ENCODE data around the gene PANK3.
A peak's percentile ranks its signal among the peaks of the same experiment; 100 is the strongest.
"Not testable (repeated sequence)": the region's sequence is repeated elsewhere in the genome, so short reads cannot be mapped to it uniquely, and the experiment has no call there.

PANK3 gene

DNA sequence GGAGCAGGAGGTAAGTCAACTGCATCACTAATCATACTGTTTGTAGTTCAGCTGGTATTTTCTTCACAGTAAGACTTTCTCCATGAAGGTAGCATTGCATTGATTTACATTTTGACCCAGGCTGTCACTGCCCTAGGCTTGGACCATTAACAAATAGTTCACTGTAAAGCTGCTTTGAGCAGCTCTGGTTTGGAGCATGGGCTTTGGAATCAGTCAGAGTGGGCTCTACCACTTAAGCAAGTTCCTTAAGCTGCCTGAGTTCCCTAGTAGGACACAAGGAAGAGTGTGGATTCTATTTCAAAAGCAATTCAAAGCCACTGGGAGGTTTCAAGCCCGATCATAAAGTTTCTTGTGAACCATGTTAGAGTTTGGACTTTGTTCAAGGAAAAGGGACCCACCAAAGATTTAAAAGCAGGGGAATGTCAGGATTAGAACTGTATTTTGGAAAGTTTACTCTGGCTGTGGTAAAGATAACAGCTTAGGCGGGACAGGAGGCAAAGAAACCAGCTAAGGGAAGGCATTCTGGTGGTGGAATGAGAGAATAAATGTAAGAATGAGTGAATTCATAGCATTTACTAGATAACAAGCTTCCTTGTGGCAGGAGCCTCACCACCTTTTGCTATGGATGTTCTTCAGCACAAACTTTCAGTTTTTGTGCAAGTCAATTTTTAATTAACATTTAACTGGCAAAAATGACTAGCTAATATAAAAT, 12.3 kb upstream of the PANK3 start:
- DNase-seq = no peak

DNA sequence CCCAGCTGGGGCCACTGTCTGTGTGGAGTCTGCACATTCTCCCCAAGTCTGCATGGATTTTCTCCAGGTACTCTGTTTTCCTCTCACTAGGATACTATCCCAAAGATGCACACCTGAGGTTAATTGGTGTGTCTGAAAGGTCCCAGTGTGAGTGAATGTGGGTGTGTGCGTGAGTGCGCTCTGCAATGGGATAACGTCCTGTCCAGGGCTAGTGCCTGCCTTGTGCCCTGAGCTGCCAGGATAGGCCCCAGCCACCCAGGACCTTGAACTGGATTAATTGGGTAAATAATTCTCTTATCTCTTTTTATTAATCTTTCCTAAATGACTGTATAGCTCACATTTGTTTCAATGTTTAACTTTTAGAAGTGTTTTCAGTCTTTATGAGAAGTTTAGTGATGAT, 11.5 kb upstream of the PANK3 start:
- DNase-seq = no peak

DNA sequence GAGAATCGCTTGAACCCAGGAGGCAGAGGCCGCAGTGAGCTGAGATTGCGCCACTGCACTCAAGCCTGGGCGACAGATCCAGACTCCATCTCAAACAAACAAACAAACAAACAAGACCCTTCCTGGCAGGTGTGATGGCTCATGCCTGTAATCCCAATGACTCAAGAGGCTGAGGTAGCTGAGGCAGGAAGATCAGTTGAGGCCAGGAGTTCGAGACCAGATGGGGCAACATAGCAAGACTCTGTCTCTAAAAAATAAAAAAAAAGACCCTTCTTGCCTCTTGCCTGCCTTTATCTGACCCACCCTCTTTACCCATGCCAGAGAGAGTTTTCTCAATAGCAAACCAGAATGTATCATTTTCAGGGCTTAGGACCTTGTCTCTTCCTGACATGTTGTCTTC, 8.8 kb upstream of the PANK3 start:
- no peak for DNase-seq

DNA sequence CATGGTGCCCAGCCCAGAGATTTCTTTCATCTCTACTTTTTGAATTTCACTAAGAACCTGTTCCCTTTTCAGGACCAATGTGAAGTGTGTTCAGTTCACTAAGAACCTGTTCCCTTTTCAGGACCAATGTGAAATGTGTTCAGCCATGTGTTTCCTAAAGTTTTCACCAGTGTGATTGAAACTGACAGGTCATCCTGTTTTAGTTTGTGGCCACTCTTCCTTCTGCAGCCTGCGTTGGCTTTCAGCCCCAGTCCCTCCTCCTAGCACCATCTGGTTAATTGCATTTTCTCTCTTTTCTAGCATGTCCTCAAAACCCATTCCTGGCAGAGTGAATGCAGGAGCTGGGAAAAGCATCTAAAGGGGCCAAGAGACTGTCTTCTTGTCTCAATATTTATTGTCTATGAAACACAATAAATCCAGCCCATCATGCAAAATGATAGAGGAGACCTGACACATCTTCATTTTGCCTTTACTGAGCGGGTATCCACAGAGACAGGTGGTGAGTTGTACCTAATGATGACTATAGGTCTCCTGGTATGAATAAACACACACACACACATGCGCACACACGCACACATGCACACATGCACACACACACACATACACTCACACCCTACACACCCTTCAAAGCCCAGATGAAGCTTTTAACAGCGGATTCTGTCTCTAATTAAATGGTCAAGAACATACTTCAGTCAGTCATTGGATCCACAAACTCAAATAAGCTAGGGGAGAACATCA, 6.1 kb upstream of the PANK3 start:
- DNase-seq = no peak

DNA sequence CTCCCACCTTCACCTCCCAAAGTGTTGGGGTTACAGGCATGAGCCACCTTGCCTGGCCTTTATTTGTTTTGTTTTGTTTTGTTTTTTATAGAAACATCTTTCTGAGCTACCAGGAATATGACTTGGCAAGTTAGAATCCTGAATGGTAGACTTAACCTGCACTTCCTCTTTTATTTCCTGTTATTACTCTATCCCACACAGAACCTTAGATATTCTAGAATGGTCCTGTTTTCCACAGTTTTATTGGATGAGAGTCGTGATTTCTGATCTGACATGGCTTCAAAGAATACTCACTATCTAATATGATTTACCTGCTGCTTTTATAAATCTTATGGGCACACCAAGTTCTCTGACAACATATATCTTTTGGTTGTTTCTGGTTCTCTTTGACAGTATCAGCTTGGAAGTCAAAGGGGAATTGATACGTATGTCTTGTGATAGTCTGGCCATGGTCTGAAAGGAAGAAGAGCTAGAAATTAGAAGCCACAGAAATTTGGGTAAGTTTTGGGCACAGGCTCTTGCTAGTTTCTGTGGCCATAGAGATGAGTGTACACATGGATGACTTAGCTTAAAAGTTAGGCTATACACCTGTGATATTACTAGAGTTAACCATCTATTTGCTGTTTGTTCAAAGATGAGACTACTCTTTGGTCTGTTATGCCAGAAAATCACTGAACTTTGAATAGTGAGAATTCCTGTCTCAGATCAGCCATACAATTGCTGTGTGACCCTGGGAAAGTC, 4.7 kb upstream of the PANK3 start:
- no peak for DNase-seq

DNA sequence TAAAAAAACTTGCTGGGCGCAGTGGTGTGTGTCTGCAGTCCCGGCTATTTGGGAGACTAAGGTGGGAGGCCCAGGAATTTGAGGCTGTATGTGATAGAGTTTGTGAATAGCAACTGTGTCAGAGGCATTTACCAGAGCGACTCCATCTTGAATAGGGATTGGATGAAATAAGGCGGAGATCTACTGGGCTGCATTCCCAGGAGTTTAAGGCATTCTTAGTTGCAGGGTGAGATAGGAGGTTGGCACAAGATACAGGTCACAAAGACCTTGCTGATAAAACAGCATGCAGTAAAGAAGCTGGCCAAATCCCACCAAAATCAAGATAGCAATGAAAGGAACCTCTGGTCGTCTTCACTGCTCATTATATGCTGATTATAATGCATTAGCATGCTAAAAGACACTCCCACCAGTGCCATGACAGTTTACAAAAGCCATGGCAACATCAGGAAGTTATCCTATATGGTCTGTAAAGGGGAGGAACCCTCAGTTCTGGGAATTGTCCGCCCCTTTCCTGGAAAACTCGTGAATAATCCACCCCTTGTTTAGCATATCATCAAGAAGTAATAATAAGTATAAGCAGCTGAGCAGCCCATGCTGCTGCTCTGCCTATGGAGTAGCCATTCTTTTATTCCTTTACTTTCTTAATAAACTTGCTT, 1.8 kb upstream of the PANK3 start:
- DNase-seq = not testable (repeated sequence)

DNA sequence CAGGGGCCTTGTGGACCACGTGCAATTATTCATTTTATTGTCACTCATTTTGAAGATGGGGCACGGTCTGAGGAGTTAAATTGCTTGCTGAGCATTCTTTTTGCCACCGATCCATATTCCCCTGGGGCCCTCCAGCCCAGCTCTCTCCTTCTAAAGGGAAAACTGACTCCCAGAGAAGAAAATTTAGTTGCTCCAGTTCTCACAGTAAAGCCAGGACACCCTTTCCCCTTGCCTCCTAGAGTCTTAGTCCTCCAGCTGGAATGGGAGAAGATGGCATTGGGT, 1.0 kb upstream of the PANK3 start:
- no peak for DNase-seq

DNA sequence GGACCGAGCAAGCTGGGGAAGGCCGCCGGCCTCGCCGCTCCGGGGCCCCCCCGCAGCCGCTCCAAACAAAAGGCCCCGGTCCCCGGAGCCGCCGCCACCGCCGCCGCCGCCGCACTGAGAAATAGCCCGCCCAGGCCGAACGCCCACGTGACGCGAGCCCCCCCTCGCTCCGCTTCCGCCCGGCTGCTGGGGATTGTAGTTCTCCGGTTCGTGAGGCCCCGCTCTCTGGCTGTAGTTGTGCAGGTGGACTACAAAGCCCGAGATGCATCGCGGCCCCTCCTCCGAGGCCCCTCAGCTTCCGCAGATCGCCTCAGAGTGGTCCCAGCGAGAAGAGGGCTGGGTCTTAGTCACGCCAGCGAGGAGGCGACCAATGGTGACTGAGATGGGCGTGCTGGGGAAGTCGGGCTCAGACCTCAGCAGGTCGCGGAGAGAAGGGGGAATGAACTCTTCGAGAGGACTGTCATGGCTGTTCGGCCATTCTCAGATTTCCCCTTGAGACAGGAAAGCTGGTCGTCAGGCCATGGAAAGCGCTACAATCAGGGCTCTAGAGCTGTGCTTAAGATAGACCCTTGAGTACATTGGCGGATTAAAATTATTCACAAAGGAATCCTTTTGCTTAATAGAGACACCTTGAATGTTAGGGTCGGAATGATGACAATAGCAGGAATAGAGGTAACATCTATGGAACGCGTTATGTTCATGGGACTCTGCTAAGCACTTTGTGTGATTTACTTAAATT, 489 bp upstream of the PANK3 start:
- DNase-seq = peak; percentile 85

DNA sequence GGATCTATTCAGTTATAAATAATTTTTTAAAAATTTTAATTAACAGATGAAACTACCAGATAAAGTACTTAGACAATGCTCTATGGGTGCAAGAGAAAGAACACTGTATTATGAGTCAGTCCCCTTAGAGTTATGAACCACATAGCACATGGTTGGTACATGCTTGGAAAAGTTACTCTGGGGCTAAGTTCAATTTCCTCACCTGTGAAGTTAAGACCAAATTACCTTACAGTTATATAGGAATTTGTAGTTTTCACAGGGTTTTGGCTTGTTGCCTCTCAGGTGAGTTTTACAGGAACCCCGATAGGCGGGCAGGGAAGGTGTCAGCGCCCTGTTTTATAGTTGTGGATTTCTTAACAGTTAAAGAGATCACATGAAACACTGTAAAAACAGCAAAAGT, 1.2 kb downstream of the PANK3 start:
- DNase-seq = no peak

DNA sequence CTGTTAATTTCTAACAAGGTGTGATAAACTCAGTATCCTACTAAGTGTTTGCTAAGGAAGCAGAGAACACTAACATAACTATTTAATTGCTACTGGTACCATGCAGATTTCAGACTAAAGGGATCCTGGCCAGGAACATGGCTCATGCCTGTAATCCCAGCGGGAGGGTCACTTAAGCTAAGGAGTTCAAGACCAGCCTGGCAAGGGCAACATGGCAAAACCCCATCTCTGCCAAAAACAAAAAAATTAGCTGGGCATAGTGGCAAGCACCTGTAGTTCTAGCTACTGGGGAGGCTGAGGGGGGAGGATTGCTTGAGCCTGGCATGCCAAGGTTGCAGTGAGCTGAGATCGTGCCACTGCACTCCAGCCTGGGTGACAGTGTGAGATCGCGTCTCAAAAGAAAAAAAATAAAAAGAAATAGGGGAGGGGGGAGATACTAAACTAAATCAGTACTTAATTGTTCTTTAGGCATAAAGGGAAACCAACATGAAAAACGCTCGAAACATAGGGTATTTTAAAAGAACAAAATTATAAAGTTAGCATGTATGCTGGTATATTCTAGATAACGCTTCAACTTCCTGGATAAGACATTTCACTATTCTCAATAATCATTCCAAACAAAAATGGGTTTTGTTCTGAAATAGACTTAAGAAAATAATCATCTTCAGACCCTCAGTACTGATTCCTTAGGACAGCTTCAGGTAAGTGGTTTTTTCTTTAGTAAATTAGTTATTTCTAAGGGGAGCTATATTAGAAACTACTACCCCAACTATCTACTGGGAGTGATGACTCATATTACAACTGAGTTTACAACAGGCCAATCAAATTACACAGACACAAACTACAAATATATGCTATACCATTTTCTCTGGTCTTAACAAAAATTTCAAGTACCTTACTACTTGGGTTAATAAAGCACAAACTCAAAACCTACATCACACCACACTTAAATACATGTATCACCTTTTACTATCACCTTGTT, 3.5 kb downstream of the PANK3 start:
- no peak for DNase-seq

DNA sequence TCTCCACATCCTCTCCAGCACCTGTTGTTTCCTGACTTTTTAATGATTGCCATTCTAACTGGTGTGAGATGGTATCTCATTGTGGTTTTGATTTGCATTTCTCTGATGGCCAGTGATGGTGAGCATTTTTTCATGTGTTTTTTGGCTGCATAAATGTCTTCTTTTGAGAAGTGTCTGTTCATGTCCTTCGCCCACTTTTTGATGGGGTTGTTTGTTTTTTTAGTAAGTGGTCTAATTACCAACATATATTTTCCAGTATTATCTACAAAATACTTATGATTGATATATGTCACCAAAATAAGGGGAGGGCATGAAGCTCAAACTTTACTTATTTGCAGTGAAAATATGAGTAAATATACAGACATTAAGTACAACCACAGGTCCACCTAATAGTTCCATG, 5.0 kb downstream of the PANK3 start:
- not testable (repeated sequence) for DNase-seq

DNA sequence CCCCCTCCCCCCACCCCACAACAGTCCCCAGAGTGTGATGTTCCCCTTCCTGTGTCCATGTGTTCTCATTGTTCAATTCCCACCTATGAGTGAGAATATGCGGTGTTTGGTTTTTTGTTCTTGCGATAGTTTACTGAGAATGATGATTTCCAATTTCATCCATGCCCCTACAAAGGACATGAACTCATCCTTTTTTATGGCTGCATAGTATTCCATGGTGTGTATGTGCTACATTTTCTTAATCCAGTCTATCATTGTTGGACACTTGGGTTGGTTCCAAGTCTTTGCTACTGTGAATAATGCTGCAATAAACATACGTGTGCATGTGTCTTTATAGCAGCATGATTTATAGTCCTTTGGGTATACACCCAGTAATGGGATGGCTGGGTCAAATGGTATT, 5.5 kb downstream of the PANK3 start:
- not testable (repeated sequence) for DNase-seq

DNA sequence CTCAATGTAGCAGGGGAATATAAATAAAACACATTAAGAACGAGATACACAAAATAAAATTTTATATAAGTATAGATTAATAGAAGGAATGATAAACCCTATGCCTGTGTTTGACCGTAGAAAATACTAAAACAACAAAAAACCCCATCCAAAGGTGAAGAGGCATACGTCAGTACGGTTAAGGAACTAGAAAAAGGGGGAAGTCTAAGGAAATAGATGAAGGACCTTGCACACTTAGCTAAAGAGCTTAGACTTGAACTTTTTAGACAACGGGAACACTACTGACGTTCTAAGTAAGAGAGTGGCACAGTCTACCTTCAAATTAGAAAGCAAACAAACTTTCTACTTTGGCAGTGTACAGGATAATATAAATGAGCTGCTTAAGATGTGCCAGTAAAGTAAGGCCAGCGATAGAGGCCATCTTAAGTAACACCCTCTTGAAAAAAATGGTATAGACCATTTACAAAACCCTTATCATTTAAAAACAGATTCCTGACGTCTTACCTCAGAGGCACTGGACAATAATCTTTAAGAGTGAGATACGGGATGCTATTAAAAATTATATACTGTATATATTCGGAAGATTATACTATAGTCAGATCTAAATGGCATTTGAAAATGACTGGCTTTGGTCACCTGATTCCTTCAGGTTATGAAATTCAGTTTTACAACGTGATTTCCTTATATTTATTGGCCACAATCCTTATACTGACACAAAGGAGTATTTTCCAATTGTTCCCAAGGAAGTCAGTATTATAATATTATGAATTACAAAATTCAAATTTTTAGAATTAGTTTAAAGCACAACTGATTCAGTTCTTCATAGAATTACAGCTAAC, 8.5 kb downstream of the PANK3 start:
- no peak for DNase-seq

DNA sequence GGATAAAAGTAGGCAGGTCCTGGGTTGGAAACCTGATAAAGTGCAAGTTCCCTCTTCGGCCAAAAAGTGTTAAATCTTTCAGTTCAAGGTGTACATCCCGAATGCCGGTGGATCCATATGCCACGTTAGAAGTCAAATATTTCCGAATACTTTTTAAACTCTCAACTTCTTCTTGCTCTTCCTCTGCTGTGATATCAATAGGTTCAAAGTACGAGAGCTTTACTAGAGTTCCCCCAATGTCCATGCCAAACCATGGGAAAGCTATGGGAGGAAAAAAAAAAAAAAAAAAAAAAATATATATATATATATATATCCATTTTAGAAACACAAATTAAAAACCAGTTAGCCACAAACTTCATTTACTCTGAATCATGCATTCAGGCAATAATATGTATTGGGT, 10.4 kb downstream of the PANK3 start:
- no peak for DNase-seq

DNA sequence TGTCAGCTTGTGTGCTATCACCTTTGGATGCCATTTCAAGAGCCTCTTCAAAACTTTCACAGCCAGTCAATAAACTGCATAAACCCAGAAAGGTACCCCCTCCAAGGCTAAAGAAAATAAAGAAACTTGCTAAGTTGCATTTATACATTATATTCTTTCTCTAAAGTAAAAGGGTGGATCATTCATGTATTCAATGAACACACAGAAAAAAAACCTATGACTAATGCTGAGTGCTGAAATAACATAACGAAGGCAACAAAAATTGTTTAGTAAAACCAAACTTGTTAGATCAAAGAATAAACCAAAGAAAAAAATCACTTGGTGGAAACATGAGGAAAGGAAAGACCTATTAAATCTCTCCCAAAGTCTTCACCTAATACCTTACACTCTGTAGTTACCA, 15.2 kb downstream of the PANK3 start:
- DNase-seq = no peak

DNA sequence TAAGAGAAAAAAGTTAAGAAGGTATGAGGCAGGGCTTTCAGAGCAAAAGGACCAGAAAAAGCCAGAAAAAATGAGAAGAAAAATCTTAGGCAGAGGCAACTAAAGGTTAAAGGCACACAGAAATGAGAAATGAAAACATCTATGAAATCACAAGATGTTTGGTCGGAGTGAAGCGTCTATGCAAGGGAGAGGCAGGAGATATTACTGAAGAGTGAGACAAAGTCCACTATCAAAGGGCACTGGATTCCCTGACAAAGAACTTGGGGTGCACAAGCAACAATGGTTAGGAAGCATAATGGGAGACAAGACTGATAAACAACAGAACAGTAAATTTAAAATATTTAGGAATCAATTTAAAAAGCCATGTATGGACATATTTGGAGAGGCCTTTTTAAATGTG, 16.9 kb downstream of the PANK3 start:
- DNase-seq = no peak

DNA sequence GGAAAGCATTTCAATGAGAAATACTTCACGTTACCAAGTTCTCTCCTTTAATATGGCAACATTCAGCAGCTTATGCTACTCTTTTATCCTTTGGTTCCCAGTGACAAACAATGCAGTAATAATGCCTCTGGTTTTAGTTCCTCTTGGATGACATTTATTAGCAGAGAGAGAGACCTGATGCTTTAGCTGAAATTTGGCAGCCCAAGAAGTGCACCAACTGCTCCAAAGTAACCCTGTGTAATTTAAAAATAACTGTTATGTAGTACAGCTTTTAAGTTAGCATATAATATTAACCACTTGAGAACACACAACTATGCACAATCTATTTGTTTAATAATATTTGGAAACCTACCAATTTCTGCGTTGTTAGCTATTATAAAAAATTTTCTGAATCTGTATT, 21.8 kb downstream of the PANK3 start:
- DNase-seq = no peak

DNA sequence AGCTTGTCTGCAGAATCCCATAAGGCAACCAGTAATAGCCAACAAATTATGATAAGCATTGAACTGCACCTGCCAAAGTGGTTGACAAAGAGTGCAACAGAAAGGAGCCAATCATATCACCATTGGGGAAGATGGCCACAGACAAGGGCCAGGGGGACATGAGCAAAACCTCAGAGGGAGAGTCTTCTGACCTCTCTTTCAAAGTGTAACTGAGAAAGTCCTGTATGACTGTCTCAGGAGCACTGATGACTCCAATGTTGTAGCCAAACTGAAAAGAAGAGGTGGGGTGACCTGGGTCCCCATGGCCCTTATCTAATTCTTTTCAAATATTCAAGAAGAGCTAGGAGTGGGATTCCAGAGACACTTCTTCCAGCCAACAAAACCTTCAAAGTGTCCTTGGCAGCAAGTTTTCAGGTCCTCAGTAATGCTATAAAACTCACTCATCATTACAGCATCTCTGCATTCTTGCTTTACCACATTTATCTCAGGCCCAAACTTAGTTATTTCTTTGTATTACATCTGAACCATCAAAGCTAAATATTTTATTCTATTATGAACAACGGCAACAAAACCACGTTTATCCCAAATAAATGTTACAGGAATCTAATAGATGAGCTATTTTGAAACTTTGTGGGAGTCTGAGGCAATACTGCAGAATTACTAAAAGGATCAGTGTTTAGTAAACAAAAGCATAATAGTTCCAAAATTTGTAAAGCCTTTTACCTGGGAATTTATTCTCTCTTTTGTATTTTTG, 25.6 kb downstream of the PANK3 start:
- DNase-seq = no peak

DNA sequence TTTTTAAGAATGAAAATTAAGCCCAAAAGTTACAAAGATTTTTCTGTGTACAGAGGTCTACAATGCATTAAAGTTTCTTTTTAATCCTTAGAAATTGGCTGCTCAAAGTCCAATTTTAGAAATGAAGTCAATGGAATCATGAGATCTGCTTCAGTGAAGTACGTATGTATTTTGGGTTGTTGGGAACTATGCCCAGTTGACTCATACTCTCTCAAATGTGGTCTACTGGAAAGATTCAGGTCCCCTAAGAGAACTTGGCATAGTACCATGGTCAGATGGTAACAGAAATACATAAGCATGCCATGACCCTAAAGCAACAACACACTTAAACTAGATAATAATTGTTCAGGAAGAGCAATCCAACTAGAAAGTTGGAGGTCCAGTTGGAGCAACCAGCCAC, 27.0 kb downstream of the PANK3 start:
- DNase-seq = no peak

DNA sequence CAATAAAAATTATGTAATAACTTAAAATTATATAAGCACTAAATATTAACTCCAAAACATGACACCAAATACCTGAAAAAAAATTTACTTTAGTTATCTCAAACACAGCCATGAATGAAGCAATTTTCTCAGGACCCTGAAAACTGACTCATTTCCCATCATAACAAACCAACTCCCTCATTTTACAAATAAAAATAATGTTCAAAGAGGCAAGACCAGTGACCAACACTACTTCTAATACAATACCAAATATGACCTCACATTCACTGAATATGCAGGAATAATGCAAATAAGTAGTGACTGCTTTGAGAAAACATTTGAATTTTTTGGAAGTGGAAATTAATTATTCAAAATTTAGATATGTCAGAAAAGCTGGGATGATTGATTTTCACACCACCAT, 28.5 kb downstream of the PANK3 start:
- no peak for DNase-seq
